Fibroblast of pulmonary artery (primary cell): Measurements from ENCODE around the gene GRIP2.

Source experiments
- DNase-seq: peaks from one replicate; pipeline ENCODE4 v3.0.0-alpha.2; 2010; ENCODE audit warnings: low read depth
- H3K4me3 ChIP-seq: replicated peaks from 2 replicates; pipeline ENCODE4 v1.5.1; 2011; ENCODE audit warnings: low read depth, mild to moderate bottlenecking, control low read depth, low read length, moderate library complexity
- CTCF ChIP-seq: IDR thresholded peaks from 2 replicates; pipeline ENCODE4 v1.5.1; 2011; ENCODE audit warnings: mild to moderate bottlenecking, control low read depth, low read length, inconsistent platforms; ENCODE audit errors: missing control alignments

GRIP2 gene

GRCh38 chr3:14471690-14472089 is 68.5 kb downstream of the GRIP2 start:
- H3K4me3 ChIP-seq: no peak overlapping the region
- no peak for TF ChIP-seq CTCF
- DNase-seq: no peak

- no peak overlapping the region for H3K4me3 ChIP-seq
- no peak for DNase-seq
- TF ChIP-seq CTCF: no peak
Measured at GRCh38 chr3:14471016-14471415, 69.1 kb downstream of the GRIP2 start.

GRCh38 chr3:14470461-14470860 is 69.7 kb downstream of the GRIP2 start:
- no peak for DNase-seq
- no peak for TF ChIP-seq CTCF
- H3K4me3 ChIP-seq: no peak overlapping the region

GRCh38 chr3:14468621-14468981 is 71.5 kb downstream of the GRIP2 start:
- no peak for TF ChIP-seq CTCF
- no peak for DNase-seq
- H3K4me3 ChIP-seq: no peak overlapping the region

- H3K4me3 ChIP-seq: no peak overlapping the region
- peak; percentile 48 for DNase-seq
- peak; percentile 84 for TF ChIP-seq CTCF
Measured at GRCh38 chr3:14467814-14468620, 72.1 kb downstream of the GRIP2 start.

GRCh38 chr3:14466179-14466903 is 73.8 kb downstream of the GRIP2 start:
- DNase-seq: no peak
- H3K4me3 ChIP-seq: no peak overlapping the region

More at GRCh38 chr3:14466179-14466903, 73.8 kb downstream of the GRIP2 start:
- no peak for TF ChIP-seq CTCF
